Neural progenitor cell (in vitro differentiated cells): ENCODE results near the gene MRO. TPM values are rescaled to one million over a fixed set of nuclear protein-coding genes. Genes with fewer than 3 reads are reported as not detected.

Experiments used
- DNase-seq: peaks from one replicate; pipeline ENCODE4 v3.0.0-alpha.2; 2016; ENCODE audit warnings: low spot score
- H2AFZ ChIP-seq: fragments of 200-600 bp; sonication (generic); replicated peaks from 2 replicates; pipeline ENCODE4 v1.6.1; 2016; ENCODE audit warnings: antibody characterized with exemption
- H3F3A ChIP-seq: fragments of 200-600 bp; sonication (generic); 2 replicates; pipeline ENCODE4 v1.6.1; 2016; ENCODE audit warnings: antibody characterized with exemption, low read depth
- H3K27ac ChIP-seq: fragments of 200-600 bp; sonication (generic); 2 replicates; pipeline ENCODE4 v1.5.1; 2016; ENCODE audit warnings: mild to moderate bottlenecking
- H3K27me3 ChIP-seq: fragments of 200-600 bp; sonication (generic); 2 replicates; pipeline ENCODE4 v1.6.1; 2016; ENCODE audit warnings: mild to moderate bottlenecking, moderate library complexity
- H3K36me3 ChIP-seq: fragments of 200-600 bp; sonication (generic); 2 replicates; pipeline ENCODE4 v1.5.1; 2016
- H3K4me1 ChIP-seq: fragments of 200-600 bp; sonication (generic); 2 replicates; pipeline ENCODE4 v1.6.1; 2016; ENCODE audit warnings: mixed run types
- H3K4me2 ChIP-seq: fragments of 200-600 bp; sonication (generic); 2 replicates; pipeline ENCODE4 v1.6.1; 2016
- H3K4me3 ChIP-seq: fragments of 200-600 bp; sonication (generic); 2 replicates; pipeline ENCODE4 v1.5.1; 2016
- H3K79me2 ChIP-seq: fragments of 200-600 bp; sonication (generic); 2 replicates; pipeline ENCODE4 v1.6.1; 2016; ENCODE audit warnings: low read depth
- H3K9ac ChIP-seq: fragments of 200-600 bp; sonication (generic); 2 replicates; pipeline ENCODE4 v1.6.1; 2016
- H3K9me3 ChIP-seq: fragments of 200-600 bp; sonication (generic); 2 replicates; pipeline ENCODE4 v1.5.1; 2016; ENCODE audit warnings: low read depth
- H4K20me1 ChIP-seq: fragments of 200-600 bp; sonication (generic); 2 replicates; pipeline ENCODE4 v1.6.1; 2016; ENCODE audit warnings: low read depth
- H3K27ac Mint-ChIP-seq: 3 replicates; pipeline ENCODE4 v1.8.0; 2021; ENCODE audit warnings: mixed read lengths
- H3K27me3 Mint-ChIP-seq: 2 replicates; pipeline ENCODE4 v1.8.0; 2022; ENCODE audit warnings: low read depth, mild to moderate bottlenecking, inconsistent platforms, moderate library complexity, mixed read lengths; ENCODE audit not compliant: insufficient read depth
- H3K36me3 Mint-ChIP-seq: 3 replicates; pipeline ENCODE4 v1.8.0; 2021; ENCODE audit warnings: mixed read lengths
- H3K4me1 Mint-ChIP-seq: 3 replicates; pipeline ENCODE4 v1.8.0; 2021; ENCODE audit warnings: mixed read lengths
- H3K4me3 Mint-ChIP-seq: 3 replicates; pipeline ENCODE4 v1.8.0; 2021; ENCODE audit warnings: mild to moderate bottlenecking, moderate library complexity, mixed read lengths
- H3K9me3 Mint-ChIP-seq: 3 replicates; pipeline ENCODE4 v1.8.0; 2020; ENCODE audit warnings: mixed read lengths
- CTCF ChIP-seq: fragments of 200-600 bp; sonication (generic); IDR thresholded peaks from 2 replicates; pipeline ENCODE4 v1.5.1; 2017; ENCODE audit warnings: antibody characterized with exemption, mild to moderate bottlenecking
- EZH2 ChIP-seq: fragments of 200-600 bp; sonication (generic); IDR thresholded peaks from 2 replicates; pipeline ENCODE4 v1.6.1; 2017; ENCODE audit warnings: antibody characterized with exemption, mild to moderate bottlenecking, moderate library complexity
- EZH2phosphoT487 ChIP-seq: fragments of 200-600 bp; sonication (generic); IDR thresholded peaks from 2 replicates; pipeline ENCODE4 v1.6.1; 2017; ENCODE audit warnings: antibody characterized with exemption
- total RNA-seq: library from RNA; depleted of rRNA; stranded (reverse); fragments of >200 nt; gene quantifications from 2 replicates; pipeline ENCODE4 v1.2.3, GENCODE V29; 2015; ENCODE audit warnings: low replicate concordance

MRO gene
- total RNA-seq, 1 donor from 2014 or later: not detected

- H2AFZ ChIP-seq: no peak overlapping the region
- Mint-ChIP-seq H3K9me3 (no peaks in the 10 kb centered on the region), H3K36me3 (no peaks in the 10 kb centered on the region), H3K4me1 (no peaks in the 10 kb centered on the region), H3K27ac (no peak overlapping the region), H3K4me3 (no peak overlapping the region), H3K27me3 (no peaks in the 10 kb centered on the region)
- no peak overlapping the region for H3K4me2 ChIP-seq
- TF ChIP-seq EZH2phosphoT487: no peak
- TF ChIP-seq EZH2: no peak
- no peak for TF ChIP-seq CTCF
- H3K9ac ChIP-seq: no peak overlapping the region
- no peak overlapping the region for H3K4me3 ChIP-seq
- H3F3A ChIP-seq: no peaks in the 10 kb centered on the region
- DNase-seq: no peak
- no peaks in the 10 kb centered on the region for H3K27me3 ChIP-seq
- H3K36me3 ChIP-seq: no peaks in the 10 kb centered on the region
- H4K20me1 ChIP-seq: no peaks in the 10 kb centered on the region
- H3K79me2 ChIP-seq: no peaks in the 10 kb centered on the region
- no peaks in the 10 kb centered on the region for H3K9me3 ChIP-seq
- H3K4me1 ChIP-seq: no peaks in the 10 kb centered on the region
- H3K27ac ChIP-seq: no peak overlapping the region
Measured at GRCh38 chr18:50848061-50848551, 28.3 kb upstream of the MRO start.

GRCh38 chr18:50847192-50847591 is 27.4 kb upstream of the MRO start:
- no peaks in the 10 kb centered on the region for H3K36me3 ChIP-seq
- H3K27ac Mint-ChIP-seq: no peak overlapping the region
- no peak overlapping the region for H3K27ac ChIP-seq
- H3K27me3 Mint-ChIP-seq: no peaks in the 10 kb centered on the region
- H2AFZ ChIP-seq: no peak overlapping the region
- no peaks in the 10 kb centered on the region for H3K9me3 Mint-ChIP-seq
- no peak for DNase-seq
- H4K20me1 ChIP-seq: no peaks in the 10 kb centered on the region
- TF ChIP-seq CTCF (no peak), EZH2phosphoT487 (no peak), EZH2 (no peak)
- no peaks in the 10 kb centered on the region for H3K9me3 ChIP-seq
- no peaks in the 10 kb centered on the region for H3K27me3 ChIP-seq
- no peaks in the 10 kb centered on the region for H3F3A ChIP-seq
- no peaks in the 10 kb centered on the region for H3K4me1 ChIP-seq
- H3K9ac ChIP-seq: no peak overlapping the region
- H3K4me3 ChIP-seq: no peak overlapping the region
- no peaks in the 10 kb centered on the region for H3K79me2 ChIP-seq
- H3K4me2 ChIP-seq: no peak overlapping the region
- no peaks in the 10 kb centered on the region for H3K36me3 Mint-ChIP-seq
- H3K4me1 Mint-ChIP-seq: no peaks in the 10 kb centered on the region
- no peak overlapping the region for H3K4me3 Mint-ChIP-seq

DNA sequence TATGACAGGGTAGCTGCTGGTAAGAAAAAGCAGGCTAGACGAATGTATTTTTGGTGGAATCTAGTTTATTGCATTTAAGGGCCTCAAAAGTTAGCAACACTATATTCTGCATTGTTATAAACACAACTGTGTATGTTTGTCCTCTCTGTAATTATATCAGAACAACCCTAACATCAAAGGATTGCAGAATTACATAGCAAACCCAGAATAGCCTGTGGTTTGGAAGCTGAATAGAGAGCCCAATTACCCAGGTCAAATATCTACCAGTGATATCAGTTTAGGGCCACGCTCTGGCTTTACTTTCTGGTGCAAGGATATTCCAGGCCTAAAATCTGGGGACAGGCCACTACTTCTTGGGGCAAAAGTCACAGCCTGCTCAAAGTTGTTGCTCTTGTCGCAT is 25.1 kb upstream of the MRO start:
- H3K27me3 Mint-ChIP-seq: peaks cover 2% of the 10 kb centered on the region
- no peak overlapping the region for H3K27ac Mint-ChIP-seq
- H3K4me1 Mint-ChIP-seq: no peaks in the 10 kb centered on the region
- no peaks in the 10 kb centered on the region for H3K9me3 ChIP-seq
- no peaks in the 10 kb centered on the region for H3K9me3 Mint-ChIP-seq
- no peaks in the 10 kb centered on the region for H3K27me3 ChIP-seq
- H3K79me2 ChIP-seq: no peaks in the 10 kb centered on the region
- no peak overlapping the region for H3K4me3 Mint-ChIP-seq
- DNase-seq: no peak
- no peaks in the 10 kb centered on the region for H3K36me3 ChIP-seq
- H2AFZ ChIP-seq: no peak overlapping the region
- H3K27ac ChIP-seq: no peak overlapping the region
- no peak overlapping the region for H3K4me3 ChIP-seq
- H3K4me2 ChIP-seq: no peak overlapping the region
- no peaks in the 10 kb centered on the region for H3F3A ChIP-seq
- TF ChIP-seq EZH2phosphoT487 (no peak), CTCF (no peak), EZH2 (no peak)
- H4K20me1 ChIP-seq: no peaks in the 10 kb centered on the region
- no peaks in the 10 kb centered on the region for H3K36me3 Mint-ChIP-seq
- no peaks in the 10 kb centered on the region for H3K4me1 ChIP-seq
- H3K9ac ChIP-seq: no peak overlapping the region
